ENCODE data around the gene UHRF2. TPM values are rescaled to one million over a fixed set of nuclear protein-coding genes. Genes with fewer than 3 reads are reported as not detected.
"Not testable (repeated sequence)": the region's sequence is repeated elsewhere in the genome, so short reads cannot be mapped to it uniquely, and the experiment has no call there.

UHRF2 gene
- total RNA-seq, 1 donor from 2014 or later: 16.0 TPM

- ATAC-seq: no peak
- no peak for DNase-seq (ENCODE audit: missing footprints)
- intact Hi-C loops (cut with DNase I): loop anchor here (10.0 kb wide), 1 partner anchor 338 kb away; the partner anchor contains the start of gene KDM4C
Observed at GRCh38 chr9:6417186-6417585, 4.2 kb downstream of the UHRF2 start.

- intact Hi-C loops (cut with DNase I): loop anchor here (10.0 kb wide), 1 partner anchor 336 kb away; the partner anchor contains the start of gene KDM4C
- ATAC-seq: no peak
- DNase-seq (ENCODE audit: missing footprints): no peak
Observed at GRCh38 chr9:6418764-6419163, 5.8 kb downstream of the UHRF2 start.

GRCh38 chr9:6424940-6425339 is 11.9 kb downstream of the UHRF2 start:
- intact Hi-C loops (cut with DNase I): no loop called here
- ATAC-seq (no peak), DNase-seq (ENCODE audit: missing footprints) (no peak)

- intact Hi-C loops (cut with DNase I): no loop called here
- ATAC-seq (no peak), DNase-seq (ENCODE audit: missing footprints) (no peak)
Observed at GRCh38 chr9:6426117-6426516, 13.1 kb downstream of the UHRF2 start.

- DNase-seq (ENCODE audit: missing footprints) (no peak), ATAC-seq (no peak)
- intact Hi-C loops (cut with DNase I): no loop called here
Observed at GRCh38 chr9:6428940-6429889, 16.2 kb downstream of the UHRF2 start.

GRCh38 chr9:6431038-6431437 is 18.0 kb downstream of the UHRF2 start:
- intact Hi-C loops (cut with DNase I): no loop called here
- DNase-seq (ENCODE audit: missing footprints): no peak
- ATAC-seq: no peak

GRCh38 chr9:6433410-6433809 is 20.4 kb downstream of the UHRF2 start:
- ATAC-seq (no peak), DNase-seq (ENCODE audit: missing footprints) (no peak)
- intact Hi-C loops (cut with DNase I): no loop called here

GRCh38 chr9:6439051-6439703 is 26.2 kb downstream of the UHRF2 start:
- no peak for DNase-seq (ENCODE audit: missing footprints)
- intact Hi-C loops (cut with DNase I): no loop called here
- ATAC-seq: no peak

GRCh38 chr9:6440405-6440804 is 27.4 kb downstream of the UHRF2 start:
- intact Hi-C loops (cut with DNase I): no loop called here
- no peak for DNase-seq (ENCODE audit: missing footprints)
- ATAC-seq: no peak

GRCh38 chr9:6441269-6441668 is 28.3 kb downstream of the UHRF2 start:
- no peak for DNase-seq (ENCODE audit: missing footprints)
- intact Hi-C loops (cut with DNase I): no loop called here
- ATAC-seq: no peak

- ATAC-seq (no peak), DNase-seq (ENCODE audit: missing footprints) (no peak)
- intact Hi-C loops (cut with DNase I): no loop called here
Observed at GRCh38 chr9:6443661-6444060, 30.7 kb downstream of the UHRF2 start.

- DNase-seq (ENCODE audit: missing footprints) (no peak), ATAC-seq (no peak)
- intact Hi-C loops (cut with DNase I): no loop called here
Observed at GRCh38 chr9:6444128-6444527, 31.1 kb downstream of the UHRF2 start.

- intact Hi-C loops (cut with DNase I): no loop called here
- ATAC-seq: no peak
- DNase-seq (ENCODE audit: missing footprints): no peak
Observed at GRCh38 chr9:6449086-6449485, 36.1 kb downstream of the UHRF2 start.

- no peak for DNase-seq (ENCODE audit: missing footprints)
- ATAC-seq: peak; percentile 48
- intact Hi-C loops (cut with DNase I): no loop called here
Observed at GRCh38 chr9:6449645-6450044, 36.6 kb downstream of the UHRF2 start.

GRCh38 chr9:6450641-6451375 is 37.8 kb downstream of the UHRF2 start:
- no peak for ATAC-seq
- intact Hi-C loops (cut with DNase I): no loop called here
- DNase-seq (ENCODE audit: missing footprints): no peak

GRCh38 chr9:6455292-6455691 is 42.3 kb downstream of the UHRF2 start:
- DNase-seq (ENCODE audit: missing footprints); ATAC-seq; intact Hi-C loops (cut with DNase I): not testable (repeated sequence)

- intact Hi-C loops (cut with DNase I); DNase-seq (ENCODE audit: missing footprints); ATAC-seq: not testable (repeated sequence)
Observed at GRCh38 chr9:6458704-6459103, 45.7 kb downstream of the UHRF2 start.

- ATAC-seq: no peak
- no peak for DNase-seq (ENCODE audit: missing footprints)
- intact Hi-C loops (cut with DNase I): no loop called here
Observed at GRCh38 chr9:6459718-6460117, 46.7 kb downstream of the UHRF2 start.

GRCh38 chr9:6460189-6460768 is 47.3 kb downstream of the UHRF2 start:
- DNase-seq (ENCODE audit: missing footprints) (no peak), ATAC-seq (no peak)
- intact Hi-C loops (cut with DNase I): no loop called here
